Erythroblast (primary cell): ENCODE results near the gene TAMM41.

Experiments
- GATA1 ChIP-seq: IDR thresholded peaks from 2 replicates; pipeline ENCODE4 v1.6.1; 2011; ENCODE audit warnings: low read depth, mild to moderate bottlenecking, control low read depth, low read length, moderate library complexity
- POLR2A ChIP-seq: IDR thresholded peaks from 2 replicates; pipeline ENCODE4 v1.6.1; 2011; ENCODE audit warnings: mild to moderate bottlenecking, low read length

- TF ChIP-seq POLR2A: no peak
- no peak for TF ChIP-seq GATA1
Measured at GRCh38 chr3:11757929-11758328, 88.8 kb downstream of the TAMM41 start.
